CD4-positive, alpha-beta memory T cell (primary cell): Measurements from ENCODE around the gene MRPL49. TPM values are rescaled to one million over a fixed set of nuclear protein-coding genes. Genes with fewer than 3 reads are reported as not detected.

Experiments
- CTCF ChIA-PET: fragments of 350-600 bp; sonication (Branson Sonifier 250); formaldehyde crosslinking; loops from one replicate; lab custom pipeline; 2021; ENCODE audit warnings: inconsistent platforms; ENCODE audit not compliant: partially characterized antibody; lab: Charles Lee
- POLR2A ChIA-PET: fragments of 350-600 bp; sonication (Branson Sonifier 250); formaldehyde crosslinking; loops from one replicate; lab custom pipeline; 2021; ENCODE audit not compliant: partially characterized antibody; lab: Charles Lee
- DNase-seq, 5 donors: peaks; one replicate each; pipeline versions ENCODE4 v3.0.0 to v3.0.0-alpha.2; 2020 to 2022; ENCODE audit warnings: mixed read lengths in 1 of 5
- H3K27ac ChIP-seq: one replicate; pipeline ENCODE4 v1.7.0; 2013; ENCODE audit warnings: low read depth, low read length
- H3K27me3 ChIP-seq: 2 replicates; pipeline ENCODE4 v1.7.0; 2013; ENCODE audit warnings: mild to moderate bottlenecking, low read length, moderate library complexity; ENCODE audit not compliant: insufficient read depth
- H3K36me3 ChIP-seq: 2 replicates; pipeline ENCODE4 v1.7.0; 2013; ENCODE audit warnings: mild to moderate bottlenecking, low read length, moderate library complexity; ENCODE audit not compliant: insufficient read depth
- H3K4me1 ChIP-seq: 2 replicates; pipeline ENCODE4 v1.7.0; 2013; ENCODE audit warnings: mild to moderate bottlenecking, low read length, moderate library complexity; ENCODE audit not compliant: insufficient read depth
- H3K4me3 ChIP-seq, 2 donors: one replicate each; pipeline ENCODE4 v1.7.0; 2013; ENCODE audit warnings: low read length in 2 of 2, mild to moderate bottlenecking in 1 of 2
- H3K9me3 ChIP-seq, 2 donors: one replicate each; pipeline ENCODE4 v1.7.0; 2013; ENCODE audit warnings: low read length in 2 of 2, control low read depth in 1 of 2; ENCODE audit not compliant: control insufficient read depth in 1 of 2
- H3K27ac Mint-ChIP-seq, 7 donors: one replicate each; pipeline ENCODE4 v1.8.0; 2020 to 2021; ENCODE audit warnings: mixed read lengths in 7 of 7, mild to moderate bottlenecking in 6 of 7, inconsistent platforms in 3 of 7, moderate library complexity in 3 of 7
- H3K27me3 Mint-ChIP-seq, 2 donors: one replicate each; pipeline ENCODE4 v1.8.0; 2020 to 2021; ENCODE audit warnings: mixed read lengths in 2 of 2
- H3K36me3 Mint-ChIP-seq, 2 donors: one replicate each; pipeline ENCODE4 v1.8.0; 2020 to 2021; ENCODE audit warnings: mixed read lengths in 2 of 2, inconsistent platforms in 1 of 2, mild to moderate bottlenecking in 1 of 2
- H3K4me1 Mint-ChIP-seq, 4 donors: one replicate each; pipeline ENCODE4 v1.8.0; 2020 to 2021; ENCODE audit warnings: mixed read lengths in 4 of 4, mild to moderate bottlenecking in 1 of 4
- H3K4me3 Mint-ChIP-seq, 8 donors: one replicate each; pipeline ENCODE4 v1.8.0; 2020 to 2021; ENCODE audit warnings: mixed read lengths in 8 of 8, mild to moderate bottlenecking in 7 of 8, moderate library complexity in 6 of 8, inconsistent platforms in 3 of 8
- H3K9me3 Mint-ChIP-seq, 8 donors: one replicate each; pipeline ENCODE4 v1.8.0; 2020 to 2021; ENCODE audit warnings: mixed read lengths in 8 of 8, mild to moderate bottlenecking in 5 of 8, inconsistent platforms in 3 of 8, moderate library complexity in 1 of 8
- intact Hi-C: fragments of 100-400 bp; cut with micrococcal nuclease; formaldehyde crosslinking; loops from one replicate; pipeline ENCODE4 v1.15.1; 2023
- polyA plus RNA-seq, 2 donors: library from polyadenylated mRNA; unstranded; fragments of 300-500 nt; fragmentation: Illumina TruSeq; gene quantifications; one replicate each; pipeline ENCODE4 v1.2.3, GENCODE V29; 2021
- total RNA-seq, 2 experiments: library from RNA; stranded (reverse); gene quantifications; one replicate each; pipeline ENCODE4 v1.2.3, GENCODE V29; 2021

MRPL49 gene
- total and polyA plus RNA-seq, 4 experiments from 2014 or later: 59.6 to 118 (median 70.9) TPM

GRCh38 chr11:65102142-65103095 is 19.7 kb upstream of the MRPL49 start:
- no peak for DNase-seq
- H3K9me3 ChIP-seq: no peaks in the 10 kb centered on the region
- POLR2A ChIA-PET: interaction anchor here (0.7 to 17.5 kb wide), 3 partner anchors 13 to 88 kb away, joined by 3 to 320 read pairs (median 4); partner anchors contain the start of genes ARL2, FAU, MRPL49 and TM7SF2
- Mint-ChIP-seq H3K4me1 (peaks cover 11 to 22% (median 17%) of the 10 kb centered on the region in 4 donors), H3K27me3 (no peaks in the 10 kb centered on the region), H3K9me3 (no peaks in the 10 kb centered on the region), H3K27ac (peak overlapping the region in 1 of 7 donors; percentile 19), H3K4me3 (no peak overlapping the region), H3K36me3 (peaks cover 22 to 49% of the 10 kb centered on the region in 2 donors)
- H3K27ac ChIP-seq: no peak overlapping the region
- CTCF ChIA-PET: interaction anchor here (1.0 to 2.3 kb wide), 5 partner anchors 8 to 213 kb away, joined by 3 to 5 read pairs (median 4); partner anchors contain the start of genes ARL2, CDC42EP2, TM7SF2 and ZNHIT2
- H3K4me1 ChIP-seq: peaks cover 5% of the 10 kb centered on the region
- no peaks in the 10 kb centered on the region for H3K36me3 ChIP-seq
- intact Hi-C loops: no loop called here
- no peaks in the 10 kb centered on the region for H3K27me3 ChIP-seq
- no peak overlapping the region for H3K4me3 ChIP-seq

- Mint-ChIP-seq H3K36me3 (peaks cover 19 to 46% of the 10 kb centered on the region in 2 donors), H3K27me3 (no peaks in the 10 kb centered on the region), H3K4me1 (peaks cover 9 to 17% (median 13%) of the 10 kb centered on the region in 4 donors), H3K9me3 (no peaks in the 10 kb centered on the region), H3K4me3 (no peak overlapping the region), H3K27ac (peak overlapping the region in 2 of 7 donors; percentile 17 to 23)
- intact Hi-C loops: no loop called here
- no peak for DNase-seq
- ChIA-PET POLR2A (interaction anchor here (1.3 to 17.5 kb wide), 2 partner anchors 12 to 89 kb away, joined by 4 to 320 read pairs; partner anchors contain the start of genes ARL2, FAU, MRPL49 and TM7SF2), CTCF (interaction anchor here (1.0 to 2.3 kb wide), 4 partner anchors 8 to 211 kb away, joined by 3 to 5 read pairs (median 4); partner anchors contain the start of genes ARL2, CDC42EP2, TM7SF2 and ZNHIT2)
- Histone ChIP-seq H3K27ac (no peak overlapping the region), H3K36me3 (no peaks in the 10 kb centered on the region), H3K27me3 (no peaks in the 10 kb centered on the region), H3K4me1 (no peaks in the 10 kb centered on the region), H3K4me3 (no peak overlapping the region), H3K9me3 (no peaks in the 10 kb centered on the region)
Observed at GRCh38 chr11:65103476-65103875, 18.6 kb upstream of the MRPL49 start.

- no peaks in the 10 kb centered on the region for H3K27me3 Mint-ChIP-seq
- no peak for DNase-seq
- peaks cover 16 to 39% of the 10 kb centered on the region in 2 donors for H3K36me3 Mint-ChIP-seq
- H3K27ac Mint-ChIP-seq: peak overlapping the region in 2 of 7 donors; percentile 20 to 41
- H3K36me3 ChIP-seq: peaks cover 11% of the 10 kb centered on the region
- H3K27ac ChIP-seq: no peak overlapping the region
- intact Hi-C loops: no loop called here
- no peaks in the 10 kb centered on the region for H3K9me3 Mint-ChIP-seq
- H3K9me3 ChIP-seq: no peaks in the 10 kb centered on the region
- H3K4me3 ChIP-seq: no peak overlapping the region
- peaks cover 5 to 13% (median 10%) of the 10 kb centered on the region in 4 donors for H3K4me1 Mint-ChIP-seq
- POLR2A ChIA-PET: interaction anchor here (17.5 kb wide), 1 partner anchor 10 kb away, joined by 320 read pairs; the partner anchor contains the start of genes FAU, MRPL49, TM7SF2 and ZNHIT2
- CTCF ChIA-PET: interaction anchor here (0.6 to 0.7 kb wide), 2 partner anchors 8 to 53 kb away, joined by 3 read pairs; no protein-coding TSS in a partner anchor
- H3K27me3 ChIP-seq: no peaks in the 10 kb centered on the region
- H3K4me3 Mint-ChIP-seq: no peak overlapping the region
- H3K4me1 ChIP-seq: no peaks in the 10 kb centered on the region
Observed at GRCh38 chr11:65104628-65105027, 17.5 kb upstream of the MRPL49 start.

GRCh38 chr11:65107078-65107477 is 15.0 kb upstream of the MRPL49 start:
- Histone ChIP-seq H3K4me1 (peaks cover 17% of the 10 kb centered on the region), H3K27ac (no peak overlapping the region), H3K36me3 (peaks cover 16% of the 10 kb centered on the region), H3K27me3 (no peaks in the 10 kb centered on the region), H3K9me3 (no peaks in the 10 kb centered on the region), H3K4me3 (no peak overlapping the region)
- Mint-ChIP-seq H3K4me3 (no peak overlapping the region), H3K36me3 (peaks cover 20 to 43% of the 10 kb centered on the region in 2 donors), H3K27ac (peak overlapping the region in 1 of 7 donors; percentile 32), H3K4me1 (peaks cover 13 to 32% (median 26%) of the 10 kb centered on the region in 4 donors), H3K9me3 (no peaks in the 10 kb centered on the region), H3K27me3 (no peaks in the 10 kb centered on the region)
- CTCF ChIA-PET: no interaction called here
- intact Hi-C loops: no loop called here
- no peak for DNase-seq
- POLR2A ChIA-PET: interaction anchor here (2.0 to 15.5 kb wide), 2 partner anchors 10 to 14 kb away, joined by 7 to 320 read pairs; partner anchors contain the start of genes FAU, MRPL49 and VPS51

GRCh38 chr11:65107751-65108468 is 14.2 kb upstream of the MRPL49 start:
- H3K27ac ChIP-seq: no peak overlapping the region
- Mint-ChIP-seq H3K36me3 (peaks cover 20 to 40% of the 10 kb centered on the region in 2 donors), H3K9me3 (no peaks in the 10 kb centered on the region), H3K4me1 (peaks cover 13 to 35% (median 28%) of the 10 kb centered on the region in 4 donors), H3K4me3 (no peak overlapping the region), H3K27me3 (no peaks in the 10 kb centered on the region), H3K27ac (no peak overlapping the region)
- peaks cover 16% of the 10 kb centered on the region for H3K36me3 ChIP-seq
- intact Hi-C loops: no loop called here
- ChIA-PET POLR2A (interaction anchor here (1.8 to 15.5 kb wide), 3 partner anchors 9 to 13 kb away, joined by 7 to 320 read pairs (median 12); partner anchors contain the start of genes FAU, MRPL49, VPS51 and ZNHIT2), CTCF (interaction anchor here (4.8 to 6.8 kb wide), 3 partner anchors 10 to 73 kb away, joined by 33 to 70 read pairs (median 55); partner anchors contain the start of genes CAPN1, FAU, MRPL49 and VPS51)
- H3K9me3 ChIP-seq: no peaks in the 10 kb centered on the region
- no peak for DNase-seq
- no peak overlapping the region for H3K4me3 ChIP-seq
- peaks cover 20% of the 10 kb centered on the region for H3K4me1 ChIP-seq
- no peaks in the 10 kb centered on the region for H3K27me3 ChIP-seq

GRCh38 chr11:65108469-65109123 is 13.5 kb upstream of the MRPL49 start:
- no peak overlapping the region for H3K27ac ChIP-seq
- no peak overlapping the region for H3K4me3 ChIP-seq
- Mint-ChIP-seq H3K4me3 (no peak overlapping the region), H3K27me3 (no peaks in the 10 kb centered on the region), H3K9me3 (peaks cover 0 to 1% (median 0%) of the 10 kb centered on the region in 8 donors), H3K36me3 (peaks cover 20 to 36% of the 10 kb centered on the region in 2 donors), H3K27ac (no peak overlapping the region), H3K4me1 (peaks cover 17 to 39% (median 26%) of the 10 kb centered on the region in 4 donors)
- peaks cover 27% of the 10 kb centered on the region for H3K4me1 ChIP-seq
- POLR2A ChIA-PET: interaction anchor here (0.7 to 15.5 kb wide), 4 partner anchors 8 to 26 kb away, joined by 5 to 320 read pairs (median 10); partner anchors contain the start of genes FAU, MRPL49, SYVN1 and VPS51
- intact Hi-C loops: no loop called here
- H3K36me3 ChIP-seq: peaks cover 16% of the 10 kb centered on the region
- no peaks in the 10 kb centered on the region for H3K9me3 ChIP-seq
- CTCF ChIA-PET: interaction anchor here (0.7 to 6.8 kb wide), 6 partner anchors 10 to 420 kb away, joined by 3 to 70 read pairs (median 20); partner anchors contain the start of genes CAPN1, FAU, MRPL49 and SNX15
- no peak for DNase-seq
- no peaks in the 10 kb centered on the region for H3K27me3 ChIP-seq
